Measurements from ENCODE around the gene CIDEC. TPM values are rescaled to one million over a fixed set of nuclear protein-coding genes. Genes with fewer than 3 reads are reported as not detected.
"Not testable (repeated sequence)": the region's sequence is repeated elsewhere in the genome, so short reads cannot be mapped to it uniquely, and the experiment has no call there.

CIDEC gene
- total and polyA plus RNA-seq, 2 donors, result 0.14 to 0.91 TPM

- Histone ChIP-seq H3K27ac (ENCODE audit: low read depth in 1 of 2, low read length in 1 of 2) (peak overlapping the region; percentile 55 to 91), H3K4me1 (ENCODE audit: control insufficient read depth in 2 of 2, insufficient read depth in 2 of 2, low read length in 2 of 2) (peaks cover 21 to 38% of the 10 kb centered on the region in 2 donors), H3K36me3 (ENCODE audit: control insufficient read depth in 2 of 2, insufficient read depth in 2 of 2, low read length in 1 of 2) (peaks cover 0 to 8% of the 10 kb centered on the region in 2 donors), H3K9me3 (ENCODE audit: control insufficient read depth in 2 of 2, insufficient read depth in 1 of 2, low read length in 1 of 2) (no peaks in the 10 kb centered on the region), H3K27me3 (ENCODE audit: control insufficient read depth in 2 of 2, insufficient read depth in 1 of 2, low read length in 1 of 2) (no peaks in the 10 kb centered on the region), H3K4me3 (ENCODE audit: low read length in 2 of 2) (peak overlapping the region; percentile 25 to 53)
- WGBS, result 46% methylated on average over 4 of the region's 4 CpGs
- peak in 1 of 9 donors; percentile 34 for DNase-seq (ENCODE audit: low read depth in 6 of 9, low spot score in 9 of 9)
Observed at GRCh38 chr3:9903238-9903624, 23.2 kb upstream of the CIDEC start.

DNA sequence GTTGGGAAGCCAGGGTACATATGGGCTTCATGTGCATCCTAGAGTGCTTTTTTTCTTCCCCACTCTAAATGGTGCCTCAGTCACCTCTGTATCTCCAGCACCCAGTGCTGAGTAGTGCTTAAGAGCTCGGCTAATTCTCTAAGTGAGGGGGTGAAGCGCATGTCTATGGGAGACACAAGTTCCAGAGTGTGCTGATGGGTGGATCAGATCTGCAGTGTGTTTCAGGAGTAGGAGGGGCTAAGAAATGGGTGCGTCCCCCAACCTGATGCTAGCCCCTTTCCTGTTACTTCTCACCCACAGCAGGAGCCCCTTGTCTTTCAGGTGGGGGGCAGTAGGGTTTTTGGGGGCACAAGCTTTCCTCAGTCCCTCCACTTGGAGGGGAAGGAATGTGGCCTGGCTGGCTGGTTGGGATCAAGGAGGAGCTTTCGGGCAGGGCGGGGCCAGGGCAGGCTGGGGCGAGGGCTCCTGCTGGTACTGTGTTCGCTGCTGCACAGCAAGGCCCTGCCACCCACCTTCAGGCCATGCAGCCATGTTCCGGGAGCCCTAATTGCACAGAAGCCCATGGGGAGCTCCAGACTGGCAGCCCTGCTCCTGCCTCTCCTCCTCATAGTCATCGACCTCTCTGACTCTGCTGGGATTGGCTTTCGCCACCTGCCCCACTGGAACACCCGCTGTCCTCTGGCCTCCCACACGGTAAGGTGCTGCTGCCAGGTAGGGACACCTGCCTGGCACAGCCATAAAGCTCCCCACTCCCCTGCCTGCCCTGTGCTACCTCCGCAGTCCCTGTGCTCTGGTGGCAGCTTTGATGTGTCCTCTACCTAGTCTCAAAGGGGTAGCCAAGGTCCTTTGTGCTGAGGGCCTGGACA lies 22.6 kb upstream of the CIDEC start, which contains the start of gene IL17RE:
TSS of gene IL17RE (plus strand) at position 477 of the 866 bp plus-strand sequence. CDS start at position 562, 85 bp downstream.
- Histone ChIP-seq H3K4me3 (ENCODE audit: low read length in 2 of 2) (peak within 1 kb of the TSS; percentile 25 to 53), H3K4me1 (ENCODE audit: control insufficient read depth in 2 of 2, insufficient read depth in 2 of 2, low read length in 2 of 2) (peaks cover 21 to 44% of the 10 kb centered on the region in 2 donors), H3K36me3 (ENCODE audit: control insufficient read depth in 2 of 2, insufficient read depth in 2 of 2, low read length in 1 of 2) (peaks cover 0 to 6% of the 10 kb centered on the region in 2 donors), H3K9me3 (ENCODE audit: control insufficient read depth in 2 of 2, insufficient read depth in 1 of 2, low read length in 1 of 2) (no peaks in the 10 kb centered on the region), H3K27ac (ENCODE audit: low read depth in 1 of 2, low read length in 1 of 2) (peak within 1 kb of the TSS; percentile 55 to 91), H3K27me3 (ENCODE audit: control insufficient read depth in 2 of 2, insufficient read depth in 1 of 2, low read length in 1 of 2) (no peaks in the 10 kb centered on the region)
- WGBS, result 68% methylated on average over 13 of the region's 13 CpGs
- DNase-seq (ENCODE audit: low read depth in 6 of 9, low spot score in 9 of 9), result peak in 7 of 9 donors; percentile 33 to 83 (median 53)

DNA sequence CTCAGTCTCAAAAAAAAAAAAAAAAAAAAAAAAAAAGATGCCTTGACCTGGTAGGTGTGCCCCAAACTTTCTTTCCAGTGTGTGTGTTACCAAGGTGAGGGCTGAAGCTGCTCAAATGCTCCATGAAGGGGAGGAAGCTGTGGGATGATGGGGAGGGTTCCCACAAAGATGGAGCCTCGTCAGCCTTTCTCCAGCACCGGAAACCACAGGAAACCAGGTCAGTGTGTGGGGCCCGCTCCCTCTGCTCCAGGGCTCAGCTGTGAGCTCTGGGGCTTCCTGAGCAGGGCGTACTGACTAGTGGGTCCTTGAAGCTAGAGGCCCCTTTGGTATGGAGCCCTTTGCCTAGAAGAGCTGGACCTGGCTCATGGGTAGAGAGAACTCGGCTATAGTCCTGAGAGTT lies 21.9 kb upstream of the CIDEC start:
- 8% methylated on average over 5 of the region's 5 CpGs for WGBS
- H3K4me3 ChIP-seq (ENCODE audit: low read length in 2 of 2), result peak overlapping the region in 1 of 2 donors; percentile 53
- no peaks in the 10 kb centered on the region for H3K27me3 ChIP-seq (ENCODE audit: control insufficient read depth in 2 of 2, insufficient read depth in 1 of 2, low read length in 1 of 2)
- no peaks in the 10 kb centered on the region for H3K9me3 ChIP-seq (ENCODE audit: control insufficient read depth in 2 of 2, insufficient read depth in 1 of 2, low read length in 1 of 2)
- peaks cover 0 to 6% of the 10 kb centered on the region in 2 donors for H3K36me3 ChIP-seq (ENCODE audit: control insufficient read depth in 2 of 2, insufficient read depth in 2 of 2, low read length in 1 of 2)
- DNase-seq (ENCODE audit: low read depth in 6 of 9, low spot score in 9 of 9), result peak in 6 of 9 donors; percentile 45 to 83 (median 64)
- peak overlapping the region; percentile 55 to 91 for H3K27ac ChIP-seq (ENCODE audit: low read depth in 1 of 2, low read length in 1 of 2)
- H3K4me1 ChIP-seq (ENCODE audit: control insufficient read depth in 2 of 2, insufficient read depth in 2 of 2, low read length in 2 of 2), result peaks cover 21 to 47% of the 10 kb centered on the region in 2 donors

DNA sequence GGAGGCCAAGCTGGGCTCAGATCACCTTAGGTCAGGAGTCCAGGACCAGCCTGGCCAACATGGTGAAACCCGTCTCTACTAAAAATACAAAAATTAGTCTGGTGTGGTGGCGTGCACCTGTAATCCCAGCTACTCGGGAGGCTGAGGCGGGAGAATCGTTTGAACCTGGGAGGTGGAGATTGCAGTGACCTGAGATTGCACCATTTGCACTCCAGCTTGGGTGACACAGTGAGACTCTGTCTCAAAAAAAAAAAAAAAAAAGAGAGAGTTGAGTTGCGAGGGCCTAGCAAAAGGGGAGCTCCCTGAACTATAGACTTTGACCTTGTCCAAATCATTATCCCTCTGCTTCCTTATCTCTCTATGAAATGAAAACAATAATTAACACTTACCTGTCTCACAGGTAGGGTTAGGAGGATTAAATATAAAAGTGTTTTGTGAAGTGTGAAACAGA lies 20.9 kb upstream of the CIDEC start:
- not testable (repeated sequence) for H3K9me3 ChIP-seq (ENCODE audit: control insufficient read depth in 2 of 2, insufficient read depth in 1 of 2, low read length in 1 of 2); H3K4me3 ChIP-seq (ENCODE audit: low read length in 2 of 2); DNase-seq (ENCODE audit: low read depth in 6 of 9, low spot score in 9 of 9); H3K36me3 ChIP-seq (ENCODE audit: control insufficient read depth in 2 of 2, insufficient read depth in 2 of 2, low read length in 1 of 2); H3K27me3 ChIP-seq (ENCODE audit: control insufficient read depth in 2 of 2, insufficient read depth in 1 of 2, low read length in 1 of 2)
- Histone ChIP-seq H3K27ac (ENCODE audit: low read depth in 1 of 2, low read length in 1 of 2) (peak overlapping the region in 1 of 2 donors; percentile 91), H3K4me1 (ENCODE audit: control insufficient read depth in 2 of 2, insufficient read depth in 2 of 2, low read length in 2 of 2) (peaks cover 21 to 47% of the 10 kb centered on the region in 2 donors)
- 98% methylated on average over 6 of the region's 6 CpGs for WGBS

DNA sequence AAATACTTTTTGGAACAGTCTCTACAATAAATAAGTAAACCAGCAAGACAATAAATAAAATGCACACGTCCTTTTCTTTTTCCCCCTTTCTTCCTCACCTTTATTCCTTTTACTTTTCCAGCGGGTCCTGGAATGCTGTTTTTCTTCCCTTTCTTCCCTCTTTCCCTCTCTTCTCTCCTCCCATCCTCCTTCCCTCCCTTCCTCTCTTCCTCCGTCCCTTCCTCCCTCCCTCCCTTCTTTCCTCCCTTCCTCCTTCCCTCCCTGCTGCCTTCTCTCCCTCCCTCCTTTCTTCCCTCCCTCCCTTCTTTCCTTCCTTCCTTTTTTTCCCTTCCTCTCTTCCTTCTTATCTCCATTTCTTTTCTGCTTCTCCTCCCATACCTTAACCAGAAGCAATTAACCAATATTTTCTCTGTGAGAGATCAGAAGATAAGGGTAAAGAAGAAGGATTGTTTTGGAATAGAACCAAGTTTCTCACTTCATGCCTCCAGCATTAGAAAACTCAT lies 19.3 kb upstream of the CIDEC start:
- WGBS, result 96% methylated on average over 3 of the region's 3 CpGs
- Histone ChIP-seq H3K36me3 (ENCODE audit: control insufficient read depth in 2 of 2, insufficient read depth in 2 of 2, low read length in 1 of 2) (peaks cover 0 to 4% of the 10 kb centered on the region in 2 donors), H3K4me1 (ENCODE audit: control insufficient read depth in 2 of 2, insufficient read depth in 2 of 2, low read length in 2 of 2) (peaks cover 21 to 47% of the 10 kb centered on the region in 2 donors), H3K27ac (ENCODE audit: low read depth in 1 of 2, low read length in 1 of 2) (no peak overlapping the region), H3K4me3 (ENCODE audit: low read length in 2 of 2) (no peak overlapping the region), H3K27me3 (ENCODE audit: control insufficient read depth in 2 of 2, insufficient read depth in 1 of 2, low read length in 1 of 2) (no peaks in the 10 kb centered on the region), H3K9me3 (ENCODE audit: control insufficient read depth in 2 of 2, insufficient read depth in 1 of 2, low read length in 1 of 2) (no peaks in the 10 kb centered on the region)
- DNase-seq (ENCODE audit: low read depth in 6 of 9, low spot score in 9 of 9), result no peak

DNA sequence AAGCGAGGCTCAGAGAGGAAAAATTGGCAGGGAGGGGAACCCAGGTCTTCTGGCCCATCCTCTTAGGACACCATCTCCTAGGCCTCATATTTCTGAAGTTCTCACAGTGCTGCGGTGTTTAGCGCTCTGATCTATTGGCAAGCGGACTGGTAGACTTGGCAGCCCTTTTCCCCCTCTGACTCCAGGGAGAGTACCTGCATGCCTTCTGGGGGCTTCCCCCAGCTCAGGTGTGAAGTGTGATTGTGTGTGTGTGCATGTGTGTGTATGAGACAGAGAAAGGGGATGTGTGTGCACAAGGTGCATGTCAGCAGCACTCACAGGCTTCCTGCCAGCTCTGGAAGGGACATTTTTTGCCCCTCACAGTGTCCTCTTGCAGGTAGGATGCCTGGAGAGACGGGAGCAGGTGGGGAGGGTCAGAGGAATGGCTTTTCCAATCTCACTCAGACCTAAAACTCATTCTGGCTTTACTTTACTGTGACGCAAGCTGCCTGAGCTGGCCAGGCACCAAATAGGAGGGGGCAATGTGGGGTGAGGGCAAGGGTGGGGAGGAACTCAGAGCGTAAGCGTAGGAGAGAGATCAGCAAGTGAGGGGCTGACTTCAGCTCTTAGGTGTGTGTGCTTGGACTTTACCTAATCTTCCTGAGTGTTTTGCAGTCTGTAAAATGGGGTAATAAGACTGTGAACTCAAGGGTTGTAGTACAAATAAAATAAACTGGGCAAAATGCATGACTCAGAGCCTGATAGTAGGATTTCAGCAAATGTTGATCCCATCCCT lies 18.6 kb upstream of the CIDEC start:
- no peak for DNase-seq (ENCODE audit: low read depth in 6 of 9, low spot score in 9 of 9)
- 93% methylated on average over 8 of the region's 8 CpGs for WGBS
- H3K4me1 ChIP-seq (ENCODE audit: control insufficient read depth in 2 of 2, insufficient read depth in 2 of 2, low read length in 2 of 2), result peaks cover 21 to 43% of the 10 kb centered on the region in 2 donors

DNA sequence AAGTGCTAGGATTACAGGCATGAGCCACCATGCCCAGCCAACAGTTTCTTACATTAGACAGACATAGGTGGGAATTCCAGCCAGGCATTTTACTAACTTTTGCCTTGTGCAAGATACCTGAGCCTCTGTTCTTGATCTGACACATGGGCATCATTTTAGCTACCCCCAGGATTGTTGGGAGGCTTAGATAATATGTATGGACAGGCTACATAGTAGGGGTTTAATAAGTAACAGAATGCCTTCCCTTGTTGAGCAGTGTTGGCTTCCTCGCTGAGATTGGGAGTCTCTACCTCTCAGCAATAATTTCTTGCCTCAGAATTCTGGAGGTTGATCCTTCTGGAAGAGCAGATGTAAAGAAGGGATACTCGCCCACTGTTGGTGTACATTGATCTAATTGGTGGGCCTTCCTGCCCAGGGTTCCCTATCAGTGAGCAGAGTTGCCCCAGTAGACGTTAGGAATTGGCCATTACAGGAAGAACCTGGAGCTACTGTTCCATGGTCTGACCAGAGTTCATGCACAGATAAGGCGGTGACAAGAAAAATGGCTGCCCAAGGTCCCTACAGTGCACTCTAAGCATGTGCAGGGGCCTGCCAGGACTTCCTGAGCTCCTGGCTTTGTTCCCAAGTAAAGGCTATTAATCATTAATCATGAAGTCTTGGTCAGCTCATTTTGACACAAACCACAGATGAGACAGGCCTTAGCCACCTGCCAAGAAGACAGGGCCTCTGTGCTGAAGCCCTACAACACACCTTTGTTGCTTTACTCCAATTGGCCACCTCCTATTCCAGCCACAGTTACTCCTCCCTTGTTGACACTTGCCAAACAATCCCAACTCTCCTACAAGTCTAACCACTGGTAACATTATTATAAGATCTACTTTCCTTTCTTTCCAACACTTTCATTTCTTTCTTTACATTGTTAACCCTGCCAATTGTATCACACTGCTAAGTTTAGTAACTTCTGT lies 17.6 kb upstream of the CIDEC start:
- no peaks in the 10 kb centered on the region for H3K27me3 ChIP-seq (ENCODE audit: control insufficient read depth in 2 of 2, insufficient read depth in 1 of 2, low read length in 1 of 2)
- peak overlapping the region in 1 of 2 donors; percentile 51 for H3K27ac ChIP-seq (ENCODE audit: low read depth in 1 of 2, low read length in 1 of 2)
- H3K4me3 ChIP-seq (ENCODE audit: low read length in 2 of 2), result no peak overlapping the region
- H3K36me3 ChIP-seq (ENCODE audit: control insufficient read depth in 2 of 2, insufficient read depth in 2 of 2, low read length in 1 of 2), result peaks cover 7 to 15% of the 10 kb centered on the region in 2 donors
- DNase-seq (ENCODE audit: low read depth in 6 of 9, low spot score in 9 of 9), result no peak
- H3K9me3 ChIP-seq (ENCODE audit: control insufficient read depth in 2 of 2, insufficient read depth in 1 of 2, low read length in 1 of 2), result no peaks in the 10 kb centered on the region
- 79% methylated on average over 4 of the region's 4 CpGs for WGBS
- peaks cover 13 to 34% of the 10 kb centered on the region in 2 donors for H3K4me1 ChIP-seq (ENCODE audit: control insufficient read depth in 2 of 2, insufficient read depth in 2 of 2, low read length in 2 of 2)

More for the DNA sequence above, 18.6 kb upstream of the CIDEC start:
- H3K4me3 ChIP-seq (ENCODE audit: low read length in 2 of 2), result no peak overlapping the region
- no peaks in the 10 kb centered on the region for H3K27me3 ChIP-seq (ENCODE audit: control insufficient read depth in 2 of 2, insufficient read depth in 1 of 2, low read length in 1 of 2)
- peak overlapping the region in 1 of 2 donors; percentile 51 for H3K27ac ChIP-seq (ENCODE audit: low read depth in 1 of 2, low read length in 1 of 2)
- no peaks in the 10 kb centered on the region for H3K9me3 ChIP-seq (ENCODE audit: control insufficient read depth in 2 of 2, insufficient read depth in 1 of 2, low read length in 1 of 2)
- peaks cover 0 to 5% of the 10 kb centered on the region in 2 donors for H3K36me3 ChIP-seq (ENCODE audit: control insufficient read depth in 2 of 2, insufficient read depth in 2 of 2, low read length in 1 of 2)

- not testable (repeated sequence) for H3K9me3 ChIP-seq (ENCODE audit: control insufficient read depth in 2 of 2, insufficient read depth in 1 of 2, low read length in 1 of 2); H3K4me3 ChIP-seq (ENCODE audit: low read length in 2 of 2); H3K27ac ChIP-seq (ENCODE audit: low read depth in 1 of 2, low read length in 1 of 2); H3K27me3 ChIP-seq (ENCODE audit: control insufficient read depth in 2 of 2, insufficient read depth in 1 of 2, low read length in 1 of 2); DNase-seq (ENCODE audit: low read depth in 6 of 9, low spot score in 9 of 9)
- Histone ChIP-seq H3K36me3 (ENCODE audit: control insufficient read depth in 2 of 2, insufficient read depth in 2 of 2, low read length in 1 of 2) (peaks cover 7 to 18% of the 10 kb centered on the region in 2 donors), H3K4me1 (ENCODE audit: control insufficient read depth in 2 of 2, insufficient read depth in 2 of 2, low read length in 2 of 2) (peaks cover 5 to 29% of the 10 kb centered on the region in 2 donors)
- 98% methylated on average over 10 of the region's 10 CpGs for WGBS
Observed at GRCh38 chr3:9896755-9897407, 16.8 kb upstream of the CIDEC start.
